IMR-90 (cell line): ENCODE data around the gene TNNC2. TPM values are rescaled to one million over a fixed set of nuclear protein-coding genes. Genes with fewer than 3 reads are reported as not detected.

ENCODE experiments used
- ATAC-seq: fragments of 200-7000 bp; cut with Tn5 transposase; 2 replicates; pipeline ENCODE4 v1.9.1; 2020; ENCODE audit warnings: low read depth, mild to moderate bottlenecking, moderate library complexity
- BruUV-seq: library from RNA; stranded (reverse); fragments of 400-500 nt; replicated peaks from 2 replicates; lab custom pipeline; 2021; lab: Mats Ljungman, UMichigan
- CTCF ChIA-PET: fragments of 300-600 bp; formaldehyde crosslinking; extraction: SDS; loops from one replicate; lab custom pipeline; 2021; ENCODE audit warnings: antibody characterized with exemption; lab: Yijun Ruan, JAX
- POLR2A ChIA-PET: fragments of 300-600 bp; sonication (Branson Sonifier 250); formaldehyde crosslinking; loops from one replicate; lab custom pipeline; 2022; ENCODE audit warnings: antibody characterized with exemption; ENCODE audit not compliant: unreplicated experiment; lab: Charles Lee
- DNase-seq: peaks from one replicate; pipeline ENCODE4 v3.0.0; 2013
- H2AFZ ChIP-seq: replicated peaks from 2 replicates; pipeline ENCODE3; 2013; ENCODE audit warnings: low read length, mild to moderate bottlenecking; ENCODE audit not compliant: poor library complexity
- H2AK5ac ChIP-seq: 2 replicates; pipeline ENCODE4 v1.6.1; 2013; ENCODE audit warnings: low read depth, low read length, inconsistent platforms
- H2AK9ac ChIP-seq: replicated peaks from 2 replicates; pipeline ENCODE3; 2013; ENCODE audit warnings: mild to moderate bottlenecking, low read depth, low read length, moderate library complexity; ENCODE audit not compliant: poor library complexity
- H2BK120ac ChIP-seq: 2 replicates; pipeline ENCODE4 v1.6.1; 2013; ENCODE audit warnings: low read depth, low read length, inconsistent platforms
- H2BK15ac ChIP-seq: 3 replicates; pipeline ENCODE4 v1.6.1; 2013; ENCODE audit warnings: low read depth, low read length, inconsistent platforms
- H2BK20ac ChIP-seq: 2 replicates; pipeline ENCODE4 v1.6.1; 2013; ENCODE audit warnings: low read depth, mild to moderate bottlenecking, inconsistent platforms, low read length, moderate library complexity
- H2BK5ac ChIP-seq: 2 replicates; pipeline ENCODE4 v1.6.1; 2013; ENCODE audit warnings: mild to moderate bottlenecking, low read depth, low read length, inconsistent platforms; ENCODE audit not compliant: poor library complexity, severe bottlenecking
- H3K14ac ChIP-seq: replicated peaks from 2 replicates; pipeline ENCODE4 v1.6.1; 2013; ENCODE audit warnings: low read depth, low read length, inconsistent platforms
- H3K18ac ChIP-seq: 2 replicates; pipeline ENCODE4 v1.6.1; 2013; ENCODE audit warnings: low read depth, low read length, control low read depth
- H3K23ac ChIP-seq: 2 replicates; pipeline ENCODE4 v1.6.1; 2013; ENCODE audit warnings: low read depth, low read length, inconsistent platforms
- H3K27ac ChIP-seq: 2 replicates; pipeline ENCODE4 v1.5.1; 2013; ENCODE audit warnings: mild to moderate bottlenecking, control low read depth, low read length; ENCODE audit not compliant: insufficient read depth
- H3K27me3 ChIP-seq: 2 replicates; pipeline ENCODE4 v1.6.1; 2013; ENCODE audit warnings: low read length; ENCODE audit not compliant: control insufficient read depth, insufficient read depth
- H3K36me3 ChIP-seq: 2 replicates; pipeline ENCODE4 v1.6.1; 2013; ENCODE audit warnings: low read length, mixed read lengths; ENCODE audit not compliant: control insufficient read depth, insufficient read depth
- H3K4ac ChIP-seq: 2 replicates; pipeline ENCODE4 v1.6.1; 2013; ENCODE audit warnings: low read depth, low read length, inconsistent platforms
- H3K4me1 ChIP-seq: 2 replicates; pipeline ENCODE4 v1.6.1; 2013; ENCODE audit warnings: low read length, mixed read lengths; ENCODE audit not compliant: control insufficient read depth, insufficient read depth
- H3K4me2 ChIP-seq: 2 replicates; pipeline ENCODE4 v1.6.1; 2013; ENCODE audit warnings: low read depth, mild to moderate bottlenecking, control low read depth, low read length, moderate library complexity
- H3K4me3 ChIP-seq: 2 replicates; pipeline ENCODE4 v1.5.1; 2013; ENCODE audit warnings: low read depth, mild to moderate bottlenecking, control low read depth, low read length, moderate library complexity; ENCODE audit not compliant: insufficient read depth
- H3K56ac ChIP-seq: 2 replicates; pipeline ENCODE4 v1.6.1; 2013; ENCODE audit warnings: low read length, inconsistent platforms; ENCODE audit not compliant: insufficient read depth; ENCODE audit errors: extremely low read depth
- H3K79me1 ChIP-seq, 2 experiments: 2 replicates each; pipeline ENCODE4 v1.6.1; 2013; ENCODE audit warnings: low read length in 2 of 2, inconsistent platforms in 1 of 2, low read depth in 1 of 2
- H3K9ac ChIP-seq: 2 replicates; pipeline ENCODE4 v1.6.1; 2013; ENCODE audit warnings: low read depth, low read length, control low read depth
- H3K9me1 ChIP-seq: 2 replicates; pipeline ENCODE4 v1.6.1; 2013; ENCODE audit warnings: low read length, inconsistent platforms; ENCODE audit not compliant: insufficient read depth
- H3K9me3 ChIP-seq: 2 replicates; pipeline ENCODE4 v1.6.1; 2013; ENCODE audit warnings: low read length; ENCODE audit not compliant: control insufficient read depth, insufficient read depth
- H4K20me1 ChIP-seq: 2 replicates; pipeline ENCODE4 v1.6.1; 2013; ENCODE audit warnings: low read length, inconsistent platforms; ENCODE audit not compliant: insufficient read depth
- H4K5ac ChIP-seq: 2 replicates; pipeline ENCODE4 v1.6.1; 2013; ENCODE audit warnings: mild to moderate bottlenecking, low read depth, low read length, control low read depth
- H4K8ac ChIP-seq, 2 experiments: 2 replicates each; pipeline ENCODE4 v1.6.1; 2013; ENCODE audit warnings: low read depth in 2 of 2, low read length in 2 of 2, control low read depth in 1 of 2, inconsistent platforms in 1 of 2
- H4K91ac ChIP-seq: 2 replicates; pipeline ENCODE4 v1.6.1; 2013; ENCODE audit warnings: low read depth, low read length, inconsistent platforms; ENCODE audit not compliant: insufficient read depth
- WGBS, 2 experiments: methylation state at CpG; one replicate each; pipeline versions ENCODE4 v1.1.5 to v1.1.7; 2013; ENCODE audit warnings: missing lambda C conversion rate in 2 of 2; ENCODE audit not compliant: insufficient read length in 1 of 2; ENCODE audit errors: extremely low coverage in 2 of 2; 5-methylcytosine and 5-hydroxymethylcytosine counted together
- dilution Hi-C: fragments of 300-500 bp; cut with HindIII; formaldehyde crosslinking; loops from one replicate; pipeline ENCODE4 v1.14.3; 2018; ENCODE audit warnings: low sequenced_read_pairs; ENCODE audit not compliant: unreplicated experiment
- in situ Hi-C: fragments of 300-500 bp; cut with MboI; formaldehyde crosslinking; loops from 3 replicates; pipeline ENCODE4 v1.14.3; 2019; ENCODE audit warnings: low sequenced_read_pairs, inconsistent platforms, mixed read lengths
- intact Hi-C: fragments of 100-400 bp; cut with micrococcal nuclease; formaldehyde crosslinking; loops from 2 replicates; pipeline ENCODE4 v1.10.0; 2022
- polyA plus RNA-seq, 3 experiments: library from polyadenylated mRNA; depleted of rRNA; stranded (reverse); fragments of >200 nt; gene quantifications; 2 replicates each; pipeline ENCODE4 v1.2.3, GENCODE V29; 2012; ENCODE audit warnings: low replicate concordance in 1 of 3
- total RNA-seq: library from RNA; depleted of rRNA; stranded (reverse); fragments of >200 nt; gene quantifications from 2 replicates; pipeline ENCODE4 v1.2.3, GENCODE V29; 2012
- TF ChIP-seq, protein P1 (sequence below): conservative IDR thresholded peaks from 2 replicates; pipeline ENCODE4 v1.5.1; 2012; ENCODE audit warnings: mild to moderate bottlenecking, low read depth, low read length, improper control_type of control experiment

Gene TNNC2
- total and polyA plus RNA-seq, 2 of the 4 experiments (the other 2 are of a cell fraction) = 0.46 TPM; not detected in 1

DNA sequence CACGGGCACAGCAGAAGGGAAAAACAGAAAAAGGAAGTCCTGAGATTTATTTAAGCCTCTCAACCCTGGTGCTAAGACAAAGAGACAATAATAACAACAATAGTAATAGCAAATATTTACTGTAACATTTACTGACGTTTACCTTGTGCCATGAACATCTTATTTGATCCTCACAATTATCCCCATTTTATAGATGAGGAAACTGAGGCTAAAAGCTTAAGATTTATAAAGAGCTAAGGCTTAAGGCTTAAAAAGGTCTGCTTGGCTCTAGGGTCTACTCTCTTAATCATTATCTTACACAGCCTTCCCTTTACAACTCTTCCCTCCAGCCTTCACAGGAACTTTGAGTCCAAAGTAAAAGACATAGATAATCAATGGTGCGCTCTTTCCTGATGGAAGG is 38.8 kb downstream of the TNNC2 start:
- H3K4ac ChIP-seq = no peak overlapping the region
- no peak overlapping the region for H3K9ac ChIP-seq
- H3K56ac ChIP-seq = no peak overlapping the region
- H2AK9ac ChIP-seq = no peak overlapping the region
- no peak overlapping the region for H3K27ac ChIP-seq
- dilution Hi-C loops = no loop called here
- H3K36me3 ChIP-seq = no peaks in the 10 kb centered on the region
- H3K14ac ChIP-seq = no peak overlapping the region
- H3K27me3 ChIP-seq = peaks cover 4% of the 10 kb centered on the region
- H4K5ac ChIP-seq = no peak overlapping the region
- H3K4me2 ChIP-seq = no peak overlapping the region
- no peak overlapping the region for H2AK5ac ChIP-seq
- no peak overlapping the region for H3K4me3 ChIP-seq
- ATAC-seq = no peak
- no peak overlapping the region; the same call in 2 of the 3 replicates for H2BK15ac ChIP-seq
- in situ Hi-C loops = loop anchor here (25.0 kb wide), 3 partner anchors 751 to 1851 kb away; partner anchors contain the start of gene TTPAL
- intact Hi-C loops = no loop called here
- H2BK5ac ChIP-seq = no peak overlapping the region
- no peak overlapping the region for H3K23ac ChIP-seq
- BruUV-seq = no TSS peak
- H4K20me1 ChIP-seq = no peaks in the 10 kb centered on the region
- H2BK120ac ChIP-seq = no peak overlapping the region
- peaks cover 12% of the 10 kb centered on the region for H3K4me1 ChIP-seq
- no CpG with 5 or more reads among the region's 3 CpGs for WGBS, 2 experiments
- POLR2A ChIA-PET = no interaction called here
- peaks cover 5% of the 10 kb centered on the region; the same call in 1 of the 2 replicates for H3K9me1 ChIP-seq
- TF ChIP-seq, protein P1, sequence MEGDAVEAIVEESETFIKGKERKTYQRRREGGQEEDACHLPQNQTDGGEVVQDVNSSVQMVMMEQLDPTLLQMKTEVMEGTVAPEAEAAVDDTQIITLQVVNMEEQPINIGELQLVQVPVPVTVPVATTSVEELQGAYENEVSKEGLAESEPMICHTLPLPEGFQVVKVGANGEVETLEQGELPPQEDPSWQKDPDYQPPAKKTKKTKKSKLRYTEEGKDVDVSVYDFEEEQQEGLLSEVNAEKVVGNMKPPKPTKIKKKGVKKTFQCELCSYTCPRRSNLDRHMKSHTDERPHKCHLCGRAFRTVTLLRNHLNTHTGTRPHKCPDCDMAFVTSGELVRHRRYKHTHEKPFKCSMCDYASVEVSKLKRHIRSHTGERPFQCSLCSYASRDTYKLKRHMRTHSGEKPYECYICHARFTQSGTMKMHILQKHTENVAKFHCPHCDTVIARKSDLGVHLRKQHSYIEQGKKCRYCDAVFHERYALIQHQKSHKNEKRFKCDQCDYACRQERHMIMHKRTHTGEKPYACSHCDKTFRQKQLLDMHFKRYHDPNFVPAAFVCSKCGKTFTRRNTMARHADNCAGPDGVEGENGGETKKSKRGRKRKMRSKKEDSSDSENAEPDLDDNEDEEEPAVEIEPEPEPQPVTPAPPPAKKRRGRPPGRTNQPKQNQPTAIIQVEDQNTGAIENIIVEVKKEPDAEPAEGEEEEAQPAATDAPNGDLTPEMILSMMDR = no peak
- DNase-seq = no peak
- H4K8ac ChIP-seq = no peak overlapping the region
- no peak overlapping the region for H3K18ac ChIP-seq
- no peak overlapping the region for H2AFZ ChIP-seq
- peaks cover 10 to 13% of the 10 kb centered on the region in 2 experiments; a peak in 3 of 4 replicates for H3K79me1 ChIP-seq
- no peaks in the 10 kb centered on the region for H3K9me3 ChIP-seq
- CTCF ChIA-PET = no interaction called here
- H4K91ac ChIP-seq = no peak overlapping the region
- H2BK20ac ChIP-seq = no peak overlapping the region
